Esophagus squamous epithelium (tissue), 5 donors: ENCODE results near the gene HAO2. TPM values are rescaled to one million over a fixed set of nuclear protein-coding genes. Genes with fewer than 3 reads are reported as not detected.
A peak's percentile ranks its signal among the peaks of the same experiment; 100 is the strongest.

Source experiments
- DNase-seq: peaks from one replicate; lab custom pipeline; 2025; lab: John Stamatoyannopoulos, UW
- H3K27ac ChIP-seq, 4 donors: fragments of 200-600 bp; sonication (generic); one replicate each; pipeline ENCODE4 v1.5.1; 2016 to 2019; ENCODE audit warnings: mild to moderate bottlenecking in 1 of 4
- H3K27me3 ChIP-seq, 4 donors: fragments of 200-600 bp; sonication (generic); 1 replicate in 3 of 4; 2 replicates in 1 of 4; pipeline versions ENCODE4 v1.5.1 to v1.6.0; 2017 to 2021; ENCODE audit warnings: antibody characterized with exemption in 1 of 4
- H3K36me3 ChIP-seq, 3 donors: fragments of 200-600 bp; sonication (generic); one replicate each; pipeline ENCODE4 v1.5.1; 2016 to 2019
- H3K4me1 ChIP-seq, 3 donors: fragments of 200-600 bp; sonication (generic); one replicate each; pipeline ENCODE4 v1.5.1; 2017 to 2019
- H3K4me3 ChIP-seq, 4 donors: fragments of 200-600 bp; sonication (generic); 1 replicate in 3 of 4; 2 replicates in 1 of 4; pipeline ENCODE4 v1.5.1; 2016 to 2019; ENCODE audit warnings: mild to moderate bottlenecking in 2 of 4, moderate library complexity in 1 of 4
- H3K9me3 ChIP-seq, 3 donors: fragments of 200-600 bp; sonication (generic); one replicate each; pipeline ENCODE4 v1.5.1; 2016 to 2019
- CTCF ChIP-seq, 6 experiments: fragments of 450-650 bp in 4 of 6; fragments of 200-600 bp in 2 of 6; sonication (generic) in 2 of 6; IDR thresholded peaks; one replicate each; pipeline ENCODE4 v1.5.1; 2016 to 2019; ENCODE audit warnings: antibody characterized with exemption in 6 of 6, mild to moderate bottlenecking in 4 of 6, moderate library complexity in 4 of 6
- POLR2A ChIP-seq, 4 donors: fragments of 450-650 bp; IDR thresholded peaks; one replicate each; pipeline ENCODE4 v1.6.1; 2017; ENCODE audit warnings: antibody characterized with exemption in 4 of 4, mild to moderate bottlenecking in 4 of 4, moderate library complexity in 3 of 4
- WGBS, 2 donors: methylation state at CpG; one replicate each; pipeline ENCODE4 v1.1.5; 2018; 5-methylcytosine and 5-hydroxymethylcytosine counted together
- intact Hi-C: fragments of 100-400 bp; cut with DNase I; formaldehyde crosslinking; loops from one replicate; pipeline ENCODE4 v1.15.0; 2022
- total RNA-seq, 4 donors: library from RNA; depleted of rRNA; stranded (reverse); fragments of >200 nt; gene quantifications; one replicate each; pipeline ENCODE4 v1.1.0, GENCODE V29; 2016
- donor health status: DM: yes; HTN: yes; CAD: no.

HAO2 gene
- total RNA-seq, 4 donors from 2014 or later: not detected

- intact Hi-C loops: loop anchor here (5.0 kb wide), 1 partner anchor 79 kb away; no protein-coding TSS in a partner anchor
- WGBS, 2 donors: 80 to 84% methylated on average over 3 of the region's 3 CpGs
- H3K27me3 ChIP-seq: peaks cover 0 to 4% (median 0%) of the 10 kb centered on the region in 4 donors
- H3K4me3 ChIP-seq: no peak overlapping the region
- DNase-seq: no peak
- no peak overlapping the region for H3K27ac ChIP-seq
- no peaks in the 10 kb centered on the region for H3K9me3 ChIP-seq
- no peaks in the 10 kb centered on the region for H3K36me3 ChIP-seq
- TF ChIP-seq POLR2A (IDR thresholded peaks at IDR 0.05): no peak
- TF ChIP-seq CTCF (IDR thresholded peaks at IDR 0.05): no peak
- no peaks in the 10 kb centered on the region for H3K4me1 ChIP-seq
Measured at GRCh38 chr1:119366424-119366823, 2.2 kb upstream of the HAO2 start.

DNA sequence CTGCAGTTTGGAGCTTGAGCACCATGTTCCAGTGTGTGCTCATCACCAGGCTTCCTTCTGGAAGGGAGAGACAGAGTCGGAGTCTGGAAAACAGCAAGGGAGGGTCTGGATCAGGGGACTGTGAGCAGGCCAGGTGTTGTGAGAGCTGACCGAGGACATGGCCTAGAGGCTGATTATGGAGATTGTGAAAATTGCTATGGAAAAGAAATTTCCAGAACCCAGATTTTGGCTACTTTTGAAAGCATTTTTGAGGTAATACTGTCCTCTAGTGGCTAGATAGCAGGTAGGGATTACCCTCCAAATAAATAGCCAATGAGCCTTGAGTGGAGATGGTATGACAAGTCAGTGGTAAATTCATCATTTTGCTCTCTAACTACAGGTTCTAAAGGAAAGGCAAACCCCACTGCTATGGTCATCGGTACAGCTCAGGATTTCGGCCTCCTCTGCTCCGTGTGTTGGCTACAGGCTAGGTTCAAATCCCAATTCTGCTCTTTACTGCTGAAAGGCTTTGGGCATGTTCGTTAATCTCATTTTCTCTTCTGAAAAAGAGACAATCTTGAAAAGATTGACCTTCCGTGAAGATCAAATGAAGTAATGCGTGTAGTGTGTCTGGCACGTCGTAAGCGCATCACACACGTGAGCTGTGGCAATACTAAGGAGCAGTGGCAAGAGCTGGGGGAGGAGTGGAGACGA lies 1.0 kb upstream of the HAO2 start:
- intact Hi-C loops: loop anchor here (5.0 kb wide), 1 partner anchor 80 kb away; no protein-coding TSS in a partner anchor
- TF ChIP-seq CTCF (IDR thresholded peaks at IDR 0.05): peak; percentile 33 to 94 (median 74)
- no peak for TF ChIP-seq POLR2A (IDR thresholded peaks at IDR 0.05)
- no peaks in the 10 kb centered on the region for H3K4me1 ChIP-seq
- WGBS, 2 donors: 58 to 65% methylated on average over 13 of the region's 13 CpGs
- peaks cover 0 to 4% (median 0%) of the 10 kb centered on the region in 4 donors for H3K27me3 ChIP-seq
- DNase-seq: no peak
- H3K27ac ChIP-seq: no peak overlapping the region
- no peaks in the 10 kb centered on the region for H3K9me3 ChIP-seq
- H3K4me3 ChIP-seq: no peak overlapping the region
- no peaks in the 10 kb centered on the region for H3K36me3 ChIP-seq

DNA sequence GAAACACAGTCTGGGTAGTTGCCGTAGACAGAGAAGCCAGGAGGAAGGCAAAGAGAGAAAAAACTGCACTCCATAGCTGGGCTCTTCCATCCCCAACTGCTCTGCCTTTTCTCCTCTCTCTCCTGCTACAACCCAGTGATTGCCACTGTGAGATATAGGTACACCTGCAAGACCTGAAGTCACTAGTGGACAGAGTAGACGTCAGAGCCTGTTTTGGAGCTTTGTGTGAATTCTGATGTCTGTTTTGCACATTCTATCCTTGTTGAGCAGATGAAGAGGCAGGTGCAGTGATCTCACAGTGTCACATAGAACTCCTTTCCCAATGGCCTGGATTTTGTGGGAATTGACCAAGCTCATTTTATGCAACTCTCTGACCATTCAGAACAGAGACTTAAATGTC lies 2.2 kb downstream of the HAO2 start:
- intact Hi-C loops: no loop called here
- Histone ChIP-seq H3K27me3 (peaks cover 0 to 4% (median 0%) of the 10 kb centered on the region in 4 donors), H3K9me3 (no peaks in the 10 kb centered on the region), H3K36me3 (no peaks in the 10 kb centered on the region), H3K27ac (no peak overlapping the region), H3K4me1 (peaks cover 0 to 4% (median 0%) of the 10 kb centered on the region in 3 donors), H3K4me3 (no peak overlapping the region)
- 75 to 81% methylated on average over 2 of the region's 2 CpGs for WGBS, 2 donors
- TF ChIP-seq CTCF (IDR thresholded peaks at IDR 0.05) (no peak), POLR2A (IDR thresholded peaks at IDR 0.05) (no peak)
- DNase-seq: no peak

GRCh38 chr1:119371815-119372214 lies 3.2 kb downstream of the HAO2 start:
- TF ChIP-seq CTCF (IDR thresholded peaks at IDR 0.05) (no peak), POLR2A (IDR thresholded peaks at IDR 0.05) (no peak)
- Histone ChIP-seq H3K36me3 (no peaks in the 10 kb centered on the region), H3K9me3 (no peaks in the 10 kb centered on the region), H3K4me1 (peaks cover 0 to 4% (median 0%) of the 10 kb centered on the region in 3 donors), H3K27me3 (peaks cover 0 to 4% (median 0%) of the 10 kb centered on the region in 4 donors), H3K4me3 (no peak overlapping the region), H3K27ac (no peak overlapping the region)
- WGBS, 2 donors: 43 to 56% methylated on average over 2 of the region's 2 CpGs
- no peak for DNase-seq
- intact Hi-C loops: no loop called here

DNA sequence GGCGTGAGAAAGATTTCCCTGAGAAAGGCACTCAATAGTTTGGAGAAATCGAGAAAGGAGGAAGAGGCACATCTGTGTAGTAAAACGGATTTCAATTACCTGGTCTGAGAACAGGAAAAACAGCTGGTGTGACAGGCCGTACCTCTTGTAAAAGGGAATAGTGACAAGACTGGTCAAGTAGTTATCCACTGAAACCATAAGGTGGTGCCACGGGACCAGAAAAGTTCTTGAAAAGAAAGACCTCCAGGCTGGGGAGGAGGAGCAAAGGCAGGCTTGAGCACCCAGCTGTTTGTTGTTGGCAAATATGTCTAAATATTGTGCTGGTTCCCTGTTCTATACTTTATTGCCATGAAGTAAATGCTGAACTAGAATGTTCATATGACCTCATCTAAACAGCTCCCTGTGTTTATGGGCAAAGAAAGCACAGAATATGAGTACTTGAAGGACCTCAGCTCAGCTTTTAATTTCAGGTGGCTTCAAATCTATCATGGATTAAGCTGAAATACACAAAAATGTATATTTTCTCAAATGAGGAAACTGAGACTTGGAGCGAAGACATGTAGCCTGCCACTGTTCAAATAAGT lies 4.0 kb downstream of the HAO2 start:
- WGBS, 2 donors: 32 to 42% methylated on average over 6 of the region's 6 CpGs
- Histone ChIP-seq H3K36me3 (no peaks in the 10 kb centered on the region), H3K9me3 (no peaks in the 10 kb centered on the region), H3K27me3 (peaks cover 0 to 4% (median 0%) of the 10 kb centered on the region in 4 donors), H3K4me3 (no peak overlapping the region), H3K27ac (no peak overlapping the region), H3K4me1 (peaks cover 0 to 4% (median 0%) of the 10 kb centered on the region in 3 donors)
- intact Hi-C loops: no loop called here
- DNase-seq: no peak
- peak in 1 of 6 experiments; percentile 28 for TF ChIP-seq CTCF (IDR thresholded peaks at IDR 0.05)
- no peak for TF ChIP-seq POLR2A (IDR thresholded peaks at IDR 0.05)
